Ovary (tissue), 3 donors: Measurements from ENCODE around the gene CYFIP2.

Experiments used
- EP300 ChIP-seq: sonication (generic); formaldehyde crosslinking; IDR thresholded peaks from one replicate; pipeline ENCODE4 v1.6.1; 2017; ENCODE audit warnings: antibody characterized with exemption
- POLR2A ChIP-seq: fragments of 450-650 bp; IDR thresholded peaks from one replicate; pipeline ENCODE4 v1.6.1; 2017; ENCODE audit warnings: antibody characterized with exemption, mild to moderate bottlenecking, moderate library complexity
- TF ChIP-seq, protein P1 (sequence below), 3 donors: fragments of 450-650 bp in 2 of 3; fragments of 200-600 bp in 1 of 3; IDR thresholded peaks; one replicate each; pipeline versions ENCODE4 v1.5.1 to v1.8.0; 2016 to 2022; ENCODE audit warnings: antibody characterized with exemption in 3 of 3, mild to moderate bottlenecking in 1 of 3
- donor health status: DM: no; HTN: no; CAD: no.

DNA sequence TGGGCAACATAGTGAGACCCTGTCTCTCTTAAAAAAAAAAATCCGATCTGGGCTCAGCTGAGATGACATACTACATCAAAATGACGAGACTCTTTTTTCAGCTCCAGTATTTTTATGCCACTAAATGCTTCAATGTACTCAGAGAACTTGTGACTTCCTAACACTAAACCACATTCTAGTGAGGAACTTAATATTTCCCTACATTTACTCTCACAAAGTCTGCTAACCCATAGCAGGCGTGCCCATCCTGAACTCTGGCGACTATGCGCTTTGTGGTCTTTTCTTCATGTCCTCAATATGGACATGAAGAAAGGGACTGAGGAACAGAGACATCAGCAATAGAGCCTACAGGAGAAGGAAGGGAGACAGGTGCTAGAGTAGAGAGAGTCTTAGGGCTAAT is 44.0 kb upstream of the CYFIP2 start:
- TF ChIP-seq, protein P1, sequence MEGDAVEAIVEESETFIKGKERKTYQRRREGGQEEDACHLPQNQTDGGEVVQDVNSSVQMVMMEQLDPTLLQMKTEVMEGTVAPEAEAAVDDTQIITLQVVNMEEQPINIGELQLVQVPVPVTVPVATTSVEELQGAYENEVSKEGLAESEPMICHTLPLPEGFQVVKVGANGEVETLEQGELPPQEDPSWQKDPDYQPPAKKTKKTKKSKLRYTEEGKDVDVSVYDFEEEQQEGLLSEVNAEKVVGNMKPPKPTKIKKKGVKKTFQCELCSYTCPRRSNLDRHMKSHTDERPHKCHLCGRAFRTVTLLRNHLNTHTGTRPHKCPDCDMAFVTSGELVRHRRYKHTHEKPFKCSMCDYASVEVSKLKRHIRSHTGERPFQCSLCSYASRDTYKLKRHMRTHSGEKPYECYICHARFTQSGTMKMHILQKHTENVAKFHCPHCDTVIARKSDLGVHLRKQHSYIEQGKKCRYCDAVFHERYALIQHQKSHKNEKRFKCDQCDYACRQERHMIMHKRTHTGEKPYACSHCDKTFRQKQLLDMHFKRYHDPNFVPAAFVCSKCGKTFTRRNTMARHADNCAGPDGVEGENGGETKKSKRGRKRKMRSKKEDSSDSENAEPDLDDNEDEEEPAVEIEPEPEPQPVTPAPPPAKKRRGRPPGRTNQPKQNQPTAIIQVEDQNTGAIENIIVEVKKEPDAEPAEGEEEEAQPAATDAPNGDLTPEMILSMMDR (IDR thresholded peaks at IDR 0.05), result no peak
- TF ChIP-seq EP300, result no peak
- no peak for TF ChIP-seq POLR2A
